K562 (cell line): ENCODE measurements around the gene PARP11. TPM values are rescaled to one million over a fixed set of nuclear protein-coding genes. Genes with fewer than 3 reads are reported as not detected.

Source experiments
- ATAC-seq: fragments of 200-7000 bp; cut with Tn5 transposase; 3 replicates; pipeline ENCODE4 v1.9.1; 2020; ENCODE audit warnings: moderate library complexity
- BruUV-seq: library from RNA; stranded (reverse); fragments of 400-500 nt; replicated peaks from 2 replicates; lab custom pipeline; 2021; lab: Mats Ljungman, UMichigan
- CTCF ChIA-PET: fragments of 300-600 bp; formaldehyde crosslinking; extraction: SDS; loops from one replicate; lab custom pipeline; 2021; ENCODE audit warnings: low intra/inter-chr PET ratio; lab: Yijun Ruan, JAX
- POLR2A ChIA-PET: fragments of 300-600, 350-650 bp; sonication (Branson Sonifier 250); formaldehyde crosslinking; extraction: SDS; loops from one replicate; lab custom pipeline; 2021; ENCODE audit warnings: antibody characterized with exemption, inconsistent platforms; lab: Yijun Ruan, JAX
- DNase-seq, 4 experiments: peaks; one replicate each; pipeline versions ENCODE4 v3.0.0 to v3.0.0-alpha.2; 2011 to 2018; ENCODE audit warnings: low spot score in 3 of 4, mixed read lengths in 3 of 4; ENCODE audit errors: extremely low read depth in 1 of 4
- FAIRE-seq: peaks from 2 replicates; lab custom pipeline; 2011; peaks lifted over from hg19 to GRCh38; lab: Jason Lieb, UNC
- H2AFZ ChIP-seq: 2 replicates; pipeline ENCODE4 v1.6.0; 2011; ENCODE audit warnings: low read depth, low read length, control low read depth, inconsistent platforms
- H3K27ac ChIP-seq: fragments of 200-600 bp; 3 replicates; pipeline ENCODE4 v1.8.0; 2011; ENCODE audit warnings: low read depth, mild to moderate bottlenecking, control low read depth, inconsistent platforms, low read length, moderate library complexity, mixed read lengths; ENCODE audit errors: extremely low read depth
- H3K27me3 ChIP-seq, 2 experiments: fragments of 300-600 bp in 1 of 2; 2 replicates in 1 of 2; 3 replicates in 1 of 2; pipeline versions ENCODE4 v1.6.0 to v1.8.0; 2011; ENCODE audit warnings: inconsistent platforms in 2 of 2, low read length in 2 of 2, mild to moderate bottlenecking in 1 of 2, mixed read lengths in 1 of 2, moderate library complexity in 1 of 2; ENCODE audit not compliant: control insufficient read depth in 2 of 2, insufficient read depth in 2 of 2
- H3K36me3 ChIP-seq: fragments of 300-600 bp; 3 replicates; pipeline ENCODE4 v1.8.0; 2011; ENCODE audit warnings: mild to moderate bottlenecking, low read length, inconsistent platforms; ENCODE audit not compliant: control insufficient read depth, insufficient read depth
- H3K4me1 ChIP-seq, 2 experiments: fragments of 200-600 bp in 1 of 2; replicated peaks in 1 of 2; 2 replicates in 1 of 2; 3 replicates in 1 of 2; pipeline versions ENCODE4 v1.5.1 to v1.8.0; 2011; ENCODE audit warnings: inconsistent platforms in 2 of 2, low read length in 2 of 2, mild to moderate bottlenecking in 1 of 2, mixed read lengths in 1 of 2, moderate library complexity in 1 of 2; ENCODE audit not compliant: control insufficient read depth in 2 of 2, insufficient read depth in 2 of 2
- H3K4me2 ChIP-seq: 2 replicates; pipeline ENCODE4 v1.6.1; 2011; ENCODE audit warnings: low read length, control low read depth, inconsistent platforms, mixed read lengths; ENCODE audit not compliant: insufficient read depth
- H3K4me3 ChIP-seq: fragments of 200-600 bp; sonication (generic), shearing (Covaris generic); 2 replicates; pipeline ENCODE4 v1.5.1; 2016; ENCODE audit warnings: control low read depth, inconsistent platforms
- H3K79me2 ChIP-seq: fragments of 200-600 bp; 3 replicates; pipeline ENCODE4 v1.8.0; 2011; ENCODE audit warnings: low read length, inconsistent platforms; ENCODE audit not compliant: control insufficient read depth, insufficient read depth
- H3K9ac ChIP-seq, 2 experiments: 2 replicates each; pipeline versions ENCODE4 v1.6.0 to v1.6.1; 2011; ENCODE audit warnings: low read depth in 2 of 2, low read length in 2 of 2, control low read depth in 1 of 2, inconsistent platforms in 1 of 2, mild to moderate bottlenecking in 1 of 2, mixed read lengths in 1 of 2; ENCODE audit not compliant: insufficient read depth in 1 of 2
- H3K9me1 ChIP-seq: one replicate; pipeline ENCODE4 v1.6.0; 2011; ENCODE audit warnings: inconsistent platforms, mild to moderate bottlenecking, low read length, moderate library complexity; ENCODE audit not compliant: control insufficient read depth, insufficient read depth
- H3K9me3 ChIP-seq: replicated peaks from 2 replicates; pipeline ENCODE4 v1.5.1; 2011; ENCODE audit warnings: low read depth, low read length, inconsistent platforms; ENCODE audit not compliant: control insufficient read depth, insufficient read depth
- H4K20me1 ChIP-seq: replicated peaks from 2 replicates; pipeline ENCODE4 v1.6.1; 2011; ENCODE audit warnings: low read length, inconsistent platforms, mixed read lengths; ENCODE audit not compliant: control insufficient read depth, insufficient read depth
- CTCF ChIP-seq, 3 experiments: IDR thresholded peaks in 2 of 3; conservative IDR thresholded peaks in 1 of 3; 2 replicates each; pipeline ENCODE4 v1.5.1; 2011 to 2012; ENCODE audit warnings: low read length in 3 of 3, mild to moderate bottlenecking in 3 of 3, control low read depth in 2 of 3, improper control_type of control experiment in 1 of 3, inconsistent platforms in 1 of 3, low read depth in 1 of 3, mixed read lengths in 1 of 3, moderate library complexity in 1 of 3; ENCODE audit not compliant: insufficient read depth in 2 of 3
- KLF13 ChIP-seq: fragments of 450-650 bp; IDR thresholded peaks from 2 replicates; pipeline ENCODE4 v1.6.1; 2016; ENCODE audit warnings: missing genetic modification characterization, low read depth, mild to moderate bottlenecking, missing compliant biosample characterization, moderate library complexity, borderline replicate concordance
- NEUROD1 ChIP-seq: fragments of 150-350 bp; IDR thresholded peaks from 2 replicates; pipeline ENCODE4 v1.6.1; 2014; ENCODE audit warnings: borderline replicate concordance, low read length, low read depth; ENCODE audit not compliant: partially characterized antibody
- PCBP2 ChIP-seq: fragments of 200-400 bp; formaldehyde crosslinking; IDR thresholded peaks from 2 replicates; pipeline ENCODE4 v1.6.1; 2018; ENCODE audit warnings: low read length, low read depth, mild to moderate bottlenecking, moderate library complexity; ENCODE audit not compliant: poor library complexity, severe bottlenecking
- RERE ChIP-seq: sonication (generic); formaldehyde crosslinking; IDR thresholded peaks from 2 replicates; pipeline ENCODE4 v1.8.0; 2023; ENCODE audit warnings: missing genetic modification reagents, mild to moderate bottlenecking, borderline replicate concordance
- WGBS: fragments of 100-300 bp; shearing (Covaris generic); methylation state at CpG from one replicate; pipeline ENCODE4 v1.1.6; 2016; ENCODE audit warnings: low coverage, mixed read lengths; ENCODE audit not compliant: insufficient coverage; ENCODE audit errors: missing lambda C conversion rate; 5-methylcytosine and 5-hydroxymethylcytosine counted together
- in situ Hi-C: fragments of 300-500 bp; cut with MboI; formaldehyde crosslinking; loops from 4 replicates; pipeline ENCODE4 v1.15.0; 2018; ENCODE audit warnings: inconsistent platforms, mixed read lengths
- intact Hi-C: fragments of 100-400 bp; cut with micrococcal nuclease; formaldehyde crosslinking; loops from 2 replicates; pipeline ENCODE4 v1.14.2; 2022
- polyA plus RNA-seq, 8 experiments: library from polyadenylated mRNA; depleted of rRNA in 4 of 8; stranded (reverse) in 5 of 8; unstranded in 3 of 8; fragments of >200 nt; fragmentation: Nextera tagmentation in 2 of 8; fragmentation: Illumina TruSeq in 1 of 8; extraction: Ambion mirVana in 2 of 8; extraction: Trizol in 1 of 8; gene quantifications; 2 replicates each; pipeline versions ENCODE4 v1.2.1 to v1.2.3, GENCODE V29; 2011 to 2014; ENCODE audit warnings: inconsistent platforms in 1 of 8, missing spikeins in 1 of 8
- total RNA-seq, 7 experiments: library from RNA; depleted of rRNA in 6 of 7; stranded (reverse); fragments of >200 nt in 6 of 7; fragmentation: Illumina TruSeq in 2 of 7; extraction: Trizol in 2 of 7; gene quantifications; 2 replicates each; pipeline versions ENCODE4 v1.2.1 to v1.2.3, GENCODE V29; 2011 to 2021; ENCODE audit warnings: low replicate concordance in 1 of 7

Gene PARP11
- total and polyA plus RNA-seq, 9 of the 15 experiments (the other 6 are each of a cell fraction or from before 2014, with no cell fraction given), result 0.40 to 2.5 (median 1.4) TPM

- 0% methylated on average over 4 of the region's 4 CpGs for WGBS
- intact Hi-C loops, result no loop called here
- ChIA-PET CTCF (no interaction called here), POLR2A (interaction anchor here (0.6 kb wide), 1 partner anchor 159 kb away, joined by 3 read pairs; no protein-coding TSS in a partner anchor)
- H3K9me3 ChIP-seq, result no peaks in the 10 kb centered on the region
- no peaks in the 10 kb centered on the region for H3K4me1 ChIP-seq
- no peaks in the 10 kb centered on the region for H4K20me1 ChIP-seq
- no TSS peak for BruUV-seq
- H3K27me3 ChIP-seq, result no peaks in the 10 kb centered on the region
- TF ChIP-seq RERE (CRISPR knock-in tag) (no peak), CTCF (IDR thresholded peaks at IDR 0.05 in 2 of 3, conservative IDR thresholded peaks at IDR 0.05 in 1 of 3; ENCODE audit: insufficient read depth in 2 of 3, low read depth in 1 of 3, low read length in 3 of 3) (0 out of 6 replicates have a peak, but pooled peaks of 1 of the 3 experiments have one; percentile 11), KLF13 (tag) (no peak), NEUROD1 (no peak), PCBP2 (no peak)
- TF ChIP-seq, all 486 proteins: peak for 1
- FAIRE-seq (no peak), DNase-seq (no peak), ATAC-seq (no peak)
- Histone ChIP-seq H3K9me1 (no peaks in the 10 kb centered on the region), H3K9ac (no peak overlapping the region), H3K27ac (no peak overlapping the region), H3K36me3 (no peaks in the 10 kb centered on the region), H3K79me2 (no peaks in the 10 kb centered on the region), H3K4me2 (no peak overlapping the region), H3K4me3 (no peak overlapping the region), H2AFZ (no peak overlapping the region)
- in situ Hi-C loops, result no loop called here
These were observed 36.1 kb downstream of the PARP11 start for GRCh38 chr12:3837049-3837448.
